Stimulated activated CD4-positive, alpha-beta T cell treated with anti-CD3 and anti-CD28 coated beads, Interleukin-1b, Interleukin-23, amount 100 ng/mL, for 24 hours (primary cell): Measurements from ENCODE around the gene UBE2R2.

Experiments used
- DNase-seq, 4 experiments: peaks; one replicate each; pipeline ENCODE4 v3.0.0-alpha.2; 2020; ENCODE audit warnings: low read depth in 4 of 4, low spot score in 1 of 4

UBE2R2 gene

GRCh38 chr9:33880211-33881089, 63.5 kb downstream of the UBE2R2 start:
- no peak for DNase-seq

- DNase-seq, result no peak
Measured at GRCh38 chr9:33881635-33882034, 64.7 kb downstream of the UBE2R2 start.

GRCh38 chr9:33884856-33885701, 68.1 kb downstream of the UBE2R2 start:
- DNase-seq, result no peak

- no peak for DNase-seq
Measured at GRCh38 chr9:33885948-33886347, 69.0 kb downstream of the UBE2R2 start.

GRCh38 chr9:33893861-33894260, 76.9 kb downstream of the UBE2R2 start:
- DNase-seq, result no peak

- DNase-seq, result no peak
Measured at GRCh38 chr9:33894316-33894715, 77.4 kb downstream of the UBE2R2 start.

GRCh38 chr9:33903157-33903780, 86.3 kb downstream of the UBE2R2 start:
- no peak for DNase-seq

- no peak for DNase-seq
Measured at GRCh38 chr9:33905137-33905536, 88.2 kb downstream of the UBE2R2 start.

- DNase-seq, result no peak
Measured at GRCh38 chr9:33906769-33907168, 89.8 kb downstream of the UBE2R2 start.

- DNase-seq, result no peak
Measured at GRCh38 chr9:33907347-33907746, 90.4 kb downstream of the UBE2R2 start.

GRCh38 chr9:33908114-33908513, 91.2 kb downstream of the UBE2R2 start:
- no peak for DNase-seq

- DNase-seq, result no peak
Measured at GRCh38 chr9:33908749-33909148, 91.8 kb downstream of the UBE2R2 start.

GRCh38 chr9:33913541-33913940, 96.6 kb downstream of the UBE2R2 start:
- DNase-seq, result no peak

- no peak for DNase-seq
Measured at GRCh38 chr9:33914887-33915628, 98.1 kb downstream of the UBE2R2 start.

GRCh38 chr9:33917036-33917435, 100.1 kb downstream of the UBE2R2 start:
- DNase-seq, result no peak

- no peak for DNase-seq
Measured at GRCh38 chr9:33919276-33919897, 102.4 kb downstream of the UBE2R2 start.

- DNase-seq, result no peak
Measured at GRCh38 chr9:33921967-33922895, 105.3 kb downstream of the UBE2R2 start.

GRCh38 chr9:33923079-33923478, 106.1 kb downstream of the UBE2R2 start:
- no peak for DNase-seq

- no peak for DNase-seq
Measured at GRCh38 chr9:33923998-33924701, 107.2 kb downstream of the UBE2R2 start.
